PC-3 (cell line): ENCODE data around the gene DCAF8.

Source experiments
- CTCF ChIP-seq: fragments of 300-600 bp; sonication (generic); conservative IDR thresholded peaks from 2 replicates; pipeline ENCODE4 v1.5.1; 2017; ENCODE audit warnings: antibody characterized with exemption, low read depth, mild to moderate bottlenecking, low read length
- EZH2phosphoT487 ChIP-seq: fragments of 300-600 bp; sonication (generic); IDR thresholded peaks from 2 replicates; pipeline ENCODE4 v1.6.1; 2018; ENCODE audit warnings: mild to moderate bottlenecking, antibody characterized with exemption, low read length, borderline replicate concordance

DNA sequence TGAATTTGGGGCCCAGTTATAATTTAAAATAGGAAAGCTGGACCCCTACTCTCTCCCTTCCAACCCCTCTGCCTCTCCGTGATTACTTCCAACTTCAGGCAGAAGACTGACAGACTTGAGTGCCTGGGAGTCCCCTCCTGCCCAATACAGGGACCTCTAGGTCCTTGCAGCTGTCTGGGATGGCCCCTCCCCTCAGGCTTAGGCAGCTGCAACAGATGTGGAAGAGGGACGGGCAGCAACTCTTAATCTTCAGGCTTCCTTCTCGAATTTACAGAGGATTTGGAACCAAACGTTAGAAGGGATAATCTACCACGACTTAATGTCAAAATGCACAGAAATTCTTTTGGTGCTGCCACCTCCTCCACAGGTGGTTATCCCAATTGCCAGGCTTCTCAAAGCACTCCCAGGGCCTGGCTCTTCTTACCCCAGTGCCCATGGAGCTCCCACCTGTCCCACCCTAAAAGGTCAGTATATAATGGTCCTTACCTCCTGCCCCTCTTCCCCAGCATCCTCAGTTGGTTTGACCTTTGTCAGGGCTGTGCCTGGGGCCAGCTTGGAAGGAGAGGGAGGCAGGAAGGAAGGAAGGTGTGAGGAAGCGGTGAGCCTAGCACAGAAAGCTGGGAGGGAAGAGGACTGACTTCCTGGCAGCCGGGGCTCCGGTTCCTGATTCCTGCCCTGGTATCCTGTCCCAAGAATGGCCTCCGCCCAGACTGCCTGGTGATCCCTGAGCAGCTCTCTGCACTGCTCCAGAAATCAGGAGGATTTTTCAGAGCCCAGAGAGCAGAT is 54.4 kb downstream of the DCAF8 start:
- TF ChIP-seq EZH2phosphoT487 = no peak
- TF ChIP-seq CTCF = no peak
